Measurements from ENCODE around the gene RFPL2. TPM values are rescaled to one million over a fixed set of nuclear protein-coding genes. Genes with fewer than 3 reads are reported as not detected.

RFPL2 gene
- total RNA-seq, 2 donors from 2014 or later, result 1.8 to 3.1 TPM

DNA sequence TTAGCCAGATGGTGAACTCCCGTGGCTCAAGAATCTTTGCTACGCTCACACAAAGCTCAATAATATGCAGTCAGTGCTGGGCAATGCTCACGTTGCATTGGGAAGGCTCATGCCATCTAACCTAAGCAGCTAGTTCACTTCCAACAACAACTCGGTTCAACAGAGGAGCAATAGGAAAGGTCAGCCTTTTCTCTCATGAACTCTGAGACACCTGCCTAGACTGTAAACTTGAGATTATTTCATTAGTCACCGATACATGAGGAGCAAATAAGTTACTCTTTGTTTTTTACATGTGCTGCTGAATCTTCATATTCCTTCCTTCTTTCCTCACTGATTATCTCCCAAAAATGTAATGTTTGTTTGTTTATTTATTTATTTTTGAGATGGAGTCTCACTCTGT is 41.3 kb upstream of the RFPL2 start:
- Mint-ChIP-seq H3K27ac (no peak overlapping the region), H3K4me3 (no peak overlapping the region), H3K27me3 (ENCODE audit: insufficient read depth) (no peaks in the 10 kb centered on the region), H3K36me3 (ENCODE audit: low read depth) (peaks cover 6% of the 10 kb centered on the region), H3K4me1 (peaks cover 15% of the 10 kb centered on the region), H3K9me3 (peaks cover 4% of the 10 kb centered on the region)
- H3K4me3 ChIP-seq (ENCODE audit: low read length), result no peak overlapping the region
- H3K4me1 ChIP-seq (ENCODE audit: control insufficient read depth, insufficient read depth, low read length), result peaks cover 8% of the 10 kb centered on the region
- no peak for DNase-seq
- TF ChIP-seq, protein P1, sequence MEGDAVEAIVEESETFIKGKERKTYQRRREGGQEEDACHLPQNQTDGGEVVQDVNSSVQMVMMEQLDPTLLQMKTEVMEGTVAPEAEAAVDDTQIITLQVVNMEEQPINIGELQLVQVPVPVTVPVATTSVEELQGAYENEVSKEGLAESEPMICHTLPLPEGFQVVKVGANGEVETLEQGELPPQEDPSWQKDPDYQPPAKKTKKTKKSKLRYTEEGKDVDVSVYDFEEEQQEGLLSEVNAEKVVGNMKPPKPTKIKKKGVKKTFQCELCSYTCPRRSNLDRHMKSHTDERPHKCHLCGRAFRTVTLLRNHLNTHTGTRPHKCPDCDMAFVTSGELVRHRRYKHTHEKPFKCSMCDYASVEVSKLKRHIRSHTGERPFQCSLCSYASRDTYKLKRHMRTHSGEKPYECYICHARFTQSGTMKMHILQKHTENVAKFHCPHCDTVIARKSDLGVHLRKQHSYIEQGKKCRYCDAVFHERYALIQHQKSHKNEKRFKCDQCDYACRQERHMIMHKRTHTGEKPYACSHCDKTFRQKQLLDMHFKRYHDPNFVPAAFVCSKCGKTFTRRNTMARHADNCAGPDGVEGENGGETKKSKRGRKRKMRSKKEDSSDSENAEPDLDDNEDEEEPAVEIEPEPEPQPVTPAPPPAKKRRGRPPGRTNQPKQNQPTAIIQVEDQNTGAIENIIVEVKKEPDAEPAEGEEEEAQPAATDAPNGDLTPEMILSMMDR (conservative IDR thresholded peaks at IDR 0.05), result no peak
- no peak overlapping the region for H3K27ac ChIP-seq (ENCODE audit: low read depth, low read length)
- H3K27me3 ChIP-seq (ENCODE audit: control insufficient read depth, insufficient read depth, low read length, poor library complexity, severe bottlenecking), result no peaks in the 10 kb centered on the region
- H3K9ac ChIP-seq (ENCODE audit: extremely low read depth, low read length, poor library complexity, severe bottlenecking), result no peak overlapping the region
- no peaks in the 10 kb centered on the region for H3K9me3 ChIP-seq (ENCODE audit: control insufficient read depth, low read length)
- no peaks in the 10 kb centered on the region for H3K36me3 ChIP-seq (ENCODE audit: control insufficient read depth, insufficient read depth, low read length)
- WGBS, 2 experiments (ENCODE audit: insufficient coverage in 1 of 2, insufficient read length in 1 of 2), result 90 to 97% methylated on average over 4 to 5 of the region's 5 CpGs

DNA sequence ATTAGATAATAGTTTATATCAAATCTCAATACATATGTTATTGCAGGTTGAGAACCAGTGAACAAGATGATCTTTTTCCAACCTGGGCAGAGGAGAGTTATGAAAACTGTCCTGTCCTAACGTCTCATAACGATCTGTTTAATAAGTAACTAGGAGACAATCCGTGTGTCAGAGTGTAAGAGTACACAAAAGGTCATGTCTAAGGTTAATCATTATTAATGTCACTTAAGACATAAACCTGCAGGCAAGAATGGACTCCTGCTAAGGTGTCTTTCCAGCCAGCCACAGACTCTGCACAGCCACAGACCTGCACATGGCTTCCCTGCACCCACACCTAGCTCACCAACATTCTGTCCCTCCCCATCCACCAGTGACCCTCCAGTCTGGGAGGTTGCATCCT is 40.2 kb upstream of the RFPL2 start:
- no peak overlapping the region for H3K27ac ChIP-seq (ENCODE audit: low read depth, low read length)
- Mint-ChIP-seq H3K9me3 (peaks cover 1% of the 10 kb centered on the region), H3K36me3 (ENCODE audit: low read depth) (peaks cover 6% of the 10 kb centered on the region), H3K4me1 (peaks cover 15% of the 10 kb centered on the region), H3K4me3 (no peak overlapping the region), H3K27ac (no peak overlapping the region), H3K27me3 (ENCODE audit: insufficient read depth) (no peaks in the 10 kb centered on the region)
- WGBS, 2 experiments (ENCODE audit: insufficient coverage in 1 of 2, insufficient read length in 1 of 2), result 94% methylated on average over 3 of the region's 3 CpGs; no CpG with 5 or more reads in 1 of the 2 experiments
- H3K4me1 ChIP-seq (ENCODE audit: control insufficient read depth, insufficient read depth, low read length), result peaks cover 8% of the 10 kb centered on the region
- TF ChIP-seq, protein P1 (conservative IDR thresholded peaks at IDR 0.05), result no peak
- no peak overlapping the region for H3K4me3 ChIP-seq (ENCODE audit: low read length)
- H3K9ac ChIP-seq (ENCODE audit: extremely low read depth, low read length, poor library complexity, severe bottlenecking), result no peak overlapping the region
- H3K9me3 ChIP-seq (ENCODE audit: control insufficient read depth, low read length), result no peaks in the 10 kb centered on the region
- H3K27me3 ChIP-seq (ENCODE audit: control insufficient read depth, insufficient read depth, low read length, poor library complexity, severe bottlenecking), result no peaks in the 10 kb centered on the region
- H3K36me3 ChIP-seq (ENCODE audit: control insufficient read depth, insufficient read depth, low read length), result no peaks in the 10 kb centered on the region
- DNase-seq, result no peak

DNA sequence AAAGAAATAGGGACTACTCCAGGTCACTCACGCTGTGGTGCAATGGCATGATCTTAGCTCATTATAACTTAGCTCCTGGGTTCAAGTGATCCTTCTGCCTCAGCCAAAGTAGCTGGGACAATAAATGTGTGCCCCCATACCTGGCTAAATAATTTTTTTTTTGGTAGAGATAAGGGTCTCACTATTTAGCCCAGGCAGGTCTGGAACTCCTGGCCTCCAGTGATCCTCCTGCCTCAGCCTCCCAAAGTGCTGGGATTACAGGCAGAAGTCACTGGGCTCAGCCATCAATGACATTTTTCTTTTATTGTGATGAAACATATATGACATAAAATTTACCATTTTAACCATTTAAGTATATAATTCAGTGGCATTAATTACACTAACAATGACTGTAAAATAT is 39.7 kb upstream of the RFPL2 start:
- H3K27me3 Mint-ChIP-seq (ENCODE audit: insufficient read depth), result no peaks in the 10 kb centered on the region
- TF ChIP-seq, protein P1 (conservative IDR thresholded peaks at IDR 0.05), result no peak
- WGBS, 2 experiments (ENCODE audit: insufficient coverage in 1 of 2, insufficient read length in 1 of 2), result 100% methylated on average over 1 of the region's 1 CpG
- H3K9me3 Mint-ChIP-seq, result no peaks in the 10 kb centered on the region
- H3K4me3 ChIP-seq (ENCODE audit: low read length), result no peak overlapping the region
- H3K9ac ChIP-seq (ENCODE audit: extremely low read depth, low read length, poor library complexity, severe bottlenecking), result no peak overlapping the region
- no peaks in the 10 kb centered on the region for H3K36me3 ChIP-seq (ENCODE audit: control insufficient read depth, insufficient read depth, low read length)
- no peak overlapping the region for H3K27ac Mint-ChIP-seq
- H3K27me3 ChIP-seq (ENCODE audit: control insufficient read depth, insufficient read depth, low read length, poor library complexity, severe bottlenecking), result no peaks in the 10 kb centered on the region
- H3K27ac ChIP-seq (ENCODE audit: low read depth, low read length), result no peak overlapping the region
- H3K4me1 Mint-ChIP-seq, result peaks cover 15% of the 10 kb centered on the region
- peaks cover 8% of the 10 kb centered on the region for H3K4me1 ChIP-seq (ENCODE audit: control insufficient read depth, insufficient read depth, low read length)
- peaks cover 6% of the 10 kb centered on the region for H3K36me3 Mint-ChIP-seq (ENCODE audit: low read depth)
- no peaks in the 10 kb centered on the region for H3K9me3 ChIP-seq (ENCODE audit: control insufficient read depth, low read length)
- H3K4me3 Mint-ChIP-seq, result no peak overlapping the region
- no peak for DNase-seq
